GM12873 (cell line): Measurements from ENCODE around the gene NRP2.

ENCODE experiments used
- CTCF ChIP-seq: IDR thresholded peaks from 2 replicates; pipeline ENCODE4 v1.5.1; 2012; ENCODE audit warnings: low read depth, mild to moderate bottlenecking, moderate library complexity, low read length, control low read depth; ENCODE audit not compliant: insufficient read depth; ENCODE audit errors: missing control alignments

Gene NRP2

GRCh38 chr2:205789906-205790305, 107.6 kb downstream of the NRP2 start:
- no peak for TF ChIP-seq CTCF

GRCh38 chr2:205792908-205793307, 110.6 kb downstream of the NRP2 start:
- TF ChIP-seq CTCF: no peak

GRCh38 chr2:205796805-205797313, 114.6 kb downstream of the NRP2 start:
- no peak for TF ChIP-seq CTCF

- no peak for TF ChIP-seq CTCF
These were observed 115.6 kb downstream of the NRP2 start for GRCh38 chr2:205797866-205798265.

GRCh38 chr2:205800224-205800623, 117.9 kb downstream of the NRP2 start:
- TF ChIP-seq CTCF: no peak

GRCh38 chr2:205800773-205801172, 118.5 kb downstream of the NRP2 start:
- no peak for TF ChIP-seq CTCF

GRCh38 chr2:205802065-205802464, 119.8 kb downstream of the NRP2 start:
- no peak for TF ChIP-seq CTCF
